K562 treated with DMSO at 1 percent for 24 hours (cell line): ENCODE results near the gene POLRMT. TPM values are rescaled to one million over a fixed set of nuclear protein-coding genes. Genes with fewer than 3 reads are reported as not detected.

Experiments used
- total RNA-seq: library from RNA; unstranded; fragments of 300-600 nt; gene quantifications from 2 replicates; pipeline ENCODE4 v1.2.3, GENCODE V29; 2022; ENCODE audit warnings: low read depth; ENCODE audit not compliant: insufficient read depth

Gene POLRMT
- total RNA-seq, result 103 and 118 TPM in 2 replicates

GRCh38 chr19:633068-633785 is at the start of gene POLRMT:
Gene POLRMT (minus strand): TSS chr19:633537. CDS start chr19:633512, 25 bp downstream.

DNA sequence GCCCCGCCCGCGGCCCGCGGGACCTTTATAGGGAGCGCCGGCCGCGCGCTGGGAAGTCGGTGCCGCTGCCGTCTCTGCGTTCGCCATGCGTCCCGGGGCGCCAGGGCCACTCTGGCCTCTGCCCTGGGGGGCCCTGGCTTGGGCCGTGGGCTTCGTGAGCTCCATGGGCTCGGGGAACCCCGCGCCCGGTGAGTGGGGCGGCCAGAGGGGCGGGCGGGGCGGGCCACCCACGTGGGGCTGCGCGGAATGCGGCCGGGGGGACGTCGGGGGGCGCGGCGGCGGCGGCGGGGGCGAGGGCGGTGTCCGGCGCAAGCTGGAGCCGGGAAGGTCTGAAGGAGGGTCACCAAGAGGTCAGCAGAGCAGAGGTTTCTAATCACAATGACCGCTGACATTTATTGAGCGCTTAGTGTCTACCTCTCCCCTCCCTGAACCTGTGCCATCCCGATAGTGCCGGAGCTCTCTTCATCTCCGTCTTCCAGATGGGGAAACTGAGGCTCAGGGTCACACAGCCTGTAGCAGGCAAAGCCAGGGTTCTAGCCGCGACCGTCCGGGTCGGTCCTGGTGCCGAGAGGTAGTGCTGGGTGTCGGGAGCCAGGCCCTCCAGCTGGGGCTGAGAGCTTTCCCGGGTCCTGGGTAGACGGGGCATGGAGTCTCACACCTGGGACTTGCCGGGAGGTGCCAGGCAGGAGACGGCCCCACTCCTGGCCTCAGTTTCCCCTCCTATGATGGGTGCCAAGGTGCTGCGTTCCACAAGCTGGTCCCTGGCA is 43.2 kb upstream of the POLRMT start, which contains the start of gene FSTL3:
TSS of gene FSTL3 (plus strand) at position 54 of the 767 bp plus-strand sequence. CDS start at position 86, 32 bp downstream.

DNA sequence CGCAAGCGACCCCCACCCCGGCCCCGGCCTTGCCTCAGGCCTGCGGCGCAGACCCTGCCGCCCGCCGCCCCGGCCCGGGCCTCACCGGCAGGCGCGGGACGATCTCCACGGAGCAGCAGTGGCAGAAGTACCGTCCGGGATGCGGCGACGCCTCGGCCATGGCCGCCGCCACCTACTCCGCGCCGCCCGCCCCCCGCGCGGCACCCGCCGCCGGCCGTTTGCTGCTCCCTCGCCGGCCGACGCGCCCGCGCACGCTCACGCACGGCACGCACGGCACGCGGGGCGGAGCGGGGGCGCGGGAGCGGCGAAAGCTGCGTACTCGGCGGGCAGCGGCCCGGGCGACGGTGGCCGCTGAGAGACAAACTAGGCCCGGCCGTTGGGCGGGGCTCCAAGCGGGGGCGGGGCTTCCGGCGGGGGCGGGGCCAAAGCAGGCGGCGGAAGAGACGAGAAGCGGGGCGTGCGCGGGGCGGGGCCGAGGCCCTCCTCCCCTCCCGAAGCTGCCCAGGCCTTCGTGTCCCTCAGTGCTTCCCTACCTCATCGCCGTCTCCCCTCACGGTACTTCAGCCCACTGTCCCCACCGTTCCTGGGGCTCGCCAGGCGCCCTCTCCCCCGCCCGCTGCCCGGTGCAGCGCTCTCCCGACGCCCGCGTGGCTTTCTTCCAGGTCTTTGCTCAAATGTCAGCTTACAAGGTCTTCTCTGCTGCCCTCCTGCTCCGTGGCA is 29.8 kb upstream of the POLRMT start, which contains the start of gene RNF126:
TSS of gene RNF126 (minus strand) at position 253 of the 720 bp plus-strand sequence. CDS start at position 160, 93 bp downstream.

DNA sequence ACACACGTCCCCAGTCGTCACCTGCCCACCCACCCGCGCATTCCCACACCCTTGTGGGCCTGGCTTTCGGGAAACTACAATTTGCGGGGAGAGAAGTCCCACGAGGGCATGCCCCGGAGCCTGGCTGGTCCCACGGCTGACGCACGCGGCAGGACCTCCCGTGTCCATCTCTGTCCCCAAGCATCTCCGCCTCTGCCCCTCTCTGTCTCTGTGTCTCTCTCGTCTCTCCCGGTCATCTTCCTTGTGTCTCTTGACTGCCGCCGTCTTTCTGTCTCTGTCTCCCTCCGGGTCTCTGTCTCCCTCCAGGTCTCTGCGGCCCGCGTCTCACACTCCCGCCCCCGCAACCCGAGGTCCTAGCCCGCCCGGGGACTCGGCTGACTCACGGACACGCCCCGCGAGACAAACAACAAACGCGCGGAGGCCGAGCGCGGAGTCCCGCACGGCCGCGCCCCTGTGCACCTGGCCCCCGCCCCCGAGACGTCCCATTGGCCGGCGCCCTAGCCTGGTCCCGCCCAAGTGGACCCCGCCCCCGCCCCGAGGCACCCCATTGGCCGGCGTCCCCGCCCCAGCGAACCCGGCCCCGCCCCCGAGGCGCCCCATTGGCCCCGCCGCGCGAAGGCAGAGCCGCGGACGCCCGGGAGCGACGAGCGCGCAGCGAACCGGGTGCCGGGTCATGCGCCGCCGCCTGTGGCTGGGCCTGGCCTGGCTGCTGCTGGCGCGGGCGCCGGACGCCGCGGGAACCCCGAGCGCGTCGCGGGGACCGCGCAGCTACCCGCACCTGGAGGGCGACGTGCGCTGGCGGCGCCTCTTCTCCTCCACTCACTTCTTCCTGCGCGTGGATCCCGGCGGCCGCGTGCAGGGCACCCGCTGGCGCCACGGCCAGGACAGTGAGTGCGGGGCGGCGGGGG is 6.2 kb upstream of the POLRMT start, which contains the start of gene FGF22:
TSS of gene FGF22 (plus strand) at position 627 of the 908 bp plus-strand sequence. CDS start at position 674, 47 bp downstream.

GRCh38 chr19:589693-590395 is 43.5 kb downstream of the POLRMT start, which contains the start of gene HCN2:
Gene HCN2 (plus strand): TSS chr19:589881. CDS start chr19:589946, 65 bp downstream.

DNA sequence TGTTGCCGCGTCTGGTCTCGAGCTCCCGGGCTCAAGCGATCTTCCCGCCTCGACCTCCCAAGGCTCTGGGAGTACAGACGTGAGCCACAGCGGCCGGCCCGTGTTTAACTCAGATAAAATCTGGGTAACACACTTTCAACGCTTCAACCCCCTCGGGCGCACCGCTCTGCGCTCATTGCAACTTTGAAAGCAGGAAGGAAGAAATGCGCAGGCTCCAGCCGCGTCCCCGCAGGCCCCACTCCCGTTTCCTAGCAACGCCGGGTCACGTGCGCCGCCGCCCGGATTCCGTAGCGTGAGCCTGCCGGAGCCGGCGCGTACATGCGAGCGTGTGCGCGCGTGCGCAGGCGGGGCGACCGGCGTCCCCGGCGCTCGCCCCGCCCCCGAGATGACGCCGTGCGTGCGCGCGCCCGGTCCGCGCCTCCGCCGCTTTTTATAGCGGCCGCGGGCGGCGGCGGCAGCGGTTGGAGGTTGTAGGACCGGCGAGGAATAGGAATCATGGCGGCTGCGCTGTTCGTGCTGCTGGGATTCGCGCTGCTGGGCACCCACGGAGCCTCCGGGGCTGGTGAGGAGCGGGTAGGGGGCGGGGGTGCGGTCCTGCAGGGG is 61.1 kb downstream of the POLRMT start, which contains the start of gene BSG:
TSS of gene BSG (plus strand) at position 457 of the 603 bp plus-strand sequence. CDS start at position 496, 39 bp downstream.

Other genes with a start within 250 kb of the POLRMT start
- not detected in 2 replicates for gene C2CD4C, start 224.4 kb downstream of the POLRMT start, total RNA-seq
- 1.5 and 1.9 TPM in 2 replicates for gene SHC2, start 172.5 kb downstream of the POLRMT start, total RNA-seq
- gene MADCAM1, start 137.1 kb downstream of the POLRMT start, total RNA-seq, result 1.0 and 1.9 TPM in 2 replicates
- 110 and 128 TPM in 2 replicates for gene TPGS1, start 126.0 kb downstream of the POLRMT start, total RNA-seq
- gene CDC34, start 101.8 kb downstream of the POLRMT start, total RNA-seq, result 171 and 181 TPM in 2 replicates
- gene GZMM, start 89.5 kb downstream of the POLRMT start, total RNA-seq, result 1.5 and 2.2 TPM in 2 replicates
- gene BSG, start 60.9 kb downstream of the POLRMT start, total RNA-seq, result 800 and 804 TPM in 2 replicates
- 4.4 and 6.4 TPM in 2 replicates for gene HCN2, start 43.7 kb downstream of the POLRMT start, total RNA-seq
- gene FGF22, start 6.3 kb upstream of the POLRMT start, total RNA-seq, result 0.58 and 0.82 TPM in 2 replicates
- gene RNF126, start 29.7 kb upstream of the POLRMT start, total RNA-seq, result 97.3 and 111 TPM in 2 replicates
- gene FSTL3, start 42.9 kb upstream of the POLRMT start, total RNA-seq, result 9.8 and 12.7 TPM in 2 replicates
- 18.9 and 21.6 TPM in 2 replicates for gene PRSS57, start 61.9 kb upstream of the POLRMT start, total RNA-seq
- 20.1 and 24.9 TPM in 2 replicates for gene PALM, start 75.4 kb upstream of the POLRMT start, total RNA-seq
- 0.25 TPM in 1 of 2 replicates, not detected in the other for gene MISP, start 117.6 kb upstream of the POLRMT start, total RNA-seq
- 331 and 361 TPM in 2 replicates for gene PTBP1, start 163.9 kb upstream of the POLRMT start, total RNA-seq
- gene PLPPR3, start 188.4 kb upstream of the POLRMT start, total RNA-seq, result 26.9 and 33.9 TPM in 2 replicates
- 1.3 and 1.6 TPM in 2 replicates for gene AZU1, start 194.3 kb upstream of the POLRMT start, total RNA-seq
- 0.87 and 1.3 TPM in 2 replicates for gene PRTN3, start 207.5 kb upstream of the POLRMT start, total RNA-seq
- not detected in 2 replicates for gene ELANE, start 218.8 kb upstream of the POLRMT start, total RNA-seq
- 64.6 and 67.7 TPM in 2 replicates for gene CFD, start 226.1 kb upstream of the POLRMT start, total RNA-seq